Osteocyte (in vitro differentiated cells): ENCODE results near the gene KLHL7. TPM values are rescaled to one million over a fixed set of nuclear protein-coding genes. Genes with fewer than 3 reads are reported as not detected.
"Not testable (repeated sequence)": the region's sequence is repeated elsewhere in the genome, so short reads cannot be mapped to it uniquely, and the experiment has no call there.

Experiments
- DNase-seq: peaks from one replicate; pipeline ENCODE4 v3.0.0; 2021; ENCODE audit warnings: mixed read lengths; ENCODE audit not compliant: unreplicated experiment; ENCODE audit errors: extremely low spot score
- H3K27ac Mint-ChIP-seq: one replicate; pipeline ENCODE4 v1.8.0; 2021; ENCODE audit warnings: mild to moderate bottlenecking, mixed read lengths; ENCODE audit not compliant: unreplicated experiment
- H3K27me3 Mint-ChIP-seq: one replicate; pipeline ENCODE4 v1.8.0; 2021; ENCODE audit warnings: mixed read lengths; ENCODE audit not compliant: unreplicated experiment
- H3K36me3 Mint-ChIP-seq: one replicate; pipeline ENCODE4 v1.8.0; 2021; ENCODE audit warnings: mixed read lengths; ENCODE audit not compliant: unreplicated experiment
- H3K4me1 Mint-ChIP-seq: one replicate; pipeline ENCODE4 v1.8.0; 2021; ENCODE audit warnings: mixed read lengths; ENCODE audit not compliant: unreplicated experiment
- H3K4me3 Mint-ChIP-seq: one replicate; pipeline ENCODE4 v1.8.0; 2021; ENCODE audit warnings: mild to moderate bottlenecking, moderate library complexity, mixed read lengths; ENCODE audit not compliant: unreplicated experiment
- H3K9me3 Mint-ChIP-seq: one replicate; pipeline ENCODE4 v1.8.0; 2021; ENCODE audit warnings: mixed read lengths; ENCODE audit not compliant: unreplicated experiment
- CTCF ChIP-seq: fragments of 200-600 bp; sonication (generic); IDR thresholded peaks from 2 replicates; pipeline ENCODE4 v1.5.0; 2021; ENCODE audit warnings: antibody characterized with exemption, mild to moderate bottlenecking, moderate library complexity
- total RNA-seq: library from RNA; stranded (reverse); gene quantifications from 2 replicates; pipeline ENCODE4 v1.2.1, GENCODE V29; 2021

Gene KLHL7
- total RNA-seq, 1 donor from 2014 or later, result 50.2 TPM

- H3K27ac Mint-ChIP-seq, result no peak overlapping the region
- no peaks in the 10 kb centered on the region for H3K27me3 Mint-ChIP-seq
- DNase-seq, result no peak
- no peak overlapping the region for H3K4me3 Mint-ChIP-seq
- TF ChIP-seq CTCF, result no peak
- peaks cover 22% of the 10 kb centered on the region for H3K36me3 Mint-ChIP-seq
- no peaks in the 10 kb centered on the region for H3K9me3 Mint-ChIP-seq
- H3K4me1 Mint-ChIP-seq, result peaks cover 3% of the 10 kb centered on the region
Observed at GRCh38 chr7:23123007-23123406, 17.4 kb downstream of the KLHL7 start.

- Mint-ChIP-seq H3K4me1 (peaks cover 3% of the 10 kb centered on the region), H3K36me3 (peaks cover 26% of the 10 kb centered on the region), H3K27ac (no peak overlapping the region), H3K27me3 (no peaks in the 10 kb centered on the region), H3K9me3 (no peaks in the 10 kb centered on the region), H3K4me3 (no peak overlapping the region)
- TF ChIP-seq CTCF, result no peak
- no peak for DNase-seq
Observed at GRCh38 chr7:23123465-23123864, 17.9 kb downstream of the KLHL7 start.

- Mint-ChIP-seq H3K27ac (no peak overlapping the region), H3K9me3 (peaks cover 15% of the 10 kb centered on the region), H3K4me3 (no peak overlapping the region), H3K4me1 (no peaks in the 10 kb centered on the region), H3K36me3 (peaks cover 47% of the 10 kb centered on the region), H3K27me3 (no peaks in the 10 kb centered on the region)
- DNase-seq, result no peak
- no peak for TF ChIP-seq CTCF
Observed at GRCh38 chr7:23129036-23129435, 23.5 kb downstream of the KLHL7 start.

GRCh38 chr7:23131799-23132198 lies 26.2 kb downstream of the KLHL7 start:
- H3K4me1 Mint-ChIP-seq, DNase-seq, H3K27ac Mint-ChIP-seq, H3K27me3 Mint-ChIP-seq, H3K4me3 Mint-ChIP-seq: not testable (repeated sequence)
- peaks cover 15% of the 10 kb centered on the region for H3K9me3 Mint-ChIP-seq
- H3K36me3 Mint-ChIP-seq, result peaks cover 38% of the 10 kb centered on the region

- Mint-ChIP-seq H3K36me3 (peaks cover 26% of the 10 kb centered on the region), H3K4me3 (no peak overlapping the region), H3K27me3 (no peaks in the 10 kb centered on the region), H3K4me1 (no peaks in the 10 kb centered on the region), H3K9me3 (peaks cover 15% of the 10 kb centered on the region), H3K27ac (no peak overlapping the region)
- no peak for TF ChIP-seq CTCF
- no peak for DNase-seq
Observed at GRCh38 chr7:23133797-23134196, 28.2 kb downstream of the KLHL7 start.

- H3K9me3 Mint-ChIP-seq, result peaks cover 15% of the 10 kb centered on the region
- peaks cover 18% of the 10 kb centered on the region for H3K36me3 Mint-ChIP-seq
- no peaks in the 10 kb centered on the region for H3K27me3 Mint-ChIP-seq
- no peak for DNase-seq
- TF ChIP-seq CTCF, result no peak
- no peak overlapping the region for H3K27ac Mint-ChIP-seq
- H3K4me1 Mint-ChIP-seq, result no peaks in the 10 kb centered on the region
- H3K4me3 Mint-ChIP-seq, result no peak overlapping the region
Observed at GRCh38 chr7:23135755-23136154, 30.2 kb downstream of the KLHL7 start.
